T-helper 2 cell treated with Interferon-gamma antibody and Interleukin-4, amounts not matched to agents 5 μg/mL and 100 μg/mL, for 36 hours (primary cell): Measurements from ENCODE around the gene SLFN12.

Source experiments
- DNase-seq: peaks from one replicate; pipeline ENCODE4 v3.0.0; 2021; ENCODE audit warnings: low spot score
- H3K27ac Mint-ChIP-seq: one replicate; pipeline ENCODE4 v1.8.0; 2021; ENCODE audit warnings: mild to moderate bottlenecking, mixed read lengths
- H3K27me3 Mint-ChIP-seq: one replicate; pipeline ENCODE4 v1.8.0; 2021; ENCODE audit warnings: low read depth, mixed read lengths
- H3K36me3 Mint-ChIP-seq: one replicate; pipeline ENCODE4 v1.8.0; 2021; ENCODE audit warnings: low read depth, mixed read lengths
- H3K4me1 Mint-ChIP-seq: one replicate; pipeline ENCODE4 v1.8.0; 2021; ENCODE audit warnings: low read depth, mixed read lengths
- H3K4me3 Mint-ChIP-seq: one replicate; pipeline ENCODE4 v1.8.0; 2022; ENCODE audit warnings: mild to moderate bottlenecking, moderate library complexity, mixed read lengths
- H3K9me3 Mint-ChIP-seq: one replicate; pipeline ENCODE4 v1.8.0; 2021; ENCODE audit warnings: mixed read lengths

Gene SLFN12

GRCh38 chr17:35387496-35387895 is 44.8 kb downstream of the SLFN12 start:
- peaks cover 34% of the 10 kb centered on the region for H3K9me3 Mint-ChIP-seq
- H3K4me1 Mint-ChIP-seq: peaks cover 2% of the 10 kb centered on the region

GRCh38 chr17:35377706-35378105 is 54.6 kb downstream of the SLFN12 start:
- H3K27me3 Mint-ChIP-seq: peaks cover 13% of the 10 kb centered on the region
- DNase-seq: no peak
- peaks cover 17% of the 10 kb centered on the region for H3K4me1 Mint-ChIP-seq
- no peak overlapping the region for H3K4me3 Mint-ChIP-seq
- no peak overlapping the region for H3K27ac Mint-ChIP-seq
- peaks cover 13% of the 10 kb centered on the region for H3K9me3 Mint-ChIP-seq
- no peaks in the 10 kb centered on the region for H3K36me3 Mint-ChIP-seq

More at GRCh38 chr17:35387496-35387895, 44.8 kb downstream of the SLFN12 start:
- Mint-ChIP-seq H3K27ac (no peak overlapping the region), H3K4me3 (no peak overlapping the region), H3K36me3 (peaks cover 2% of the 10 kb centered on the region), H3K27me3 (peaks cover 4% of the 10 kb centered on the region)
- DNase-seq: no peak

GRCh38 chr17:35377068-35377467 is 55.2 kb downstream of the SLFN12 start:
- Mint-ChIP-seq H3K4me3 (no peak overlapping the region), H3K4me1 (peaks cover 19% of the 10 kb centered on the region), H3K36me3 (peaks cover 3% of the 10 kb centered on the region), H3K9me3 (peaks cover 6% of the 10 kb centered on the region), H3K27me3 (peaks cover 13% of the 10 kb centered on the region), H3K27ac (no peak overlapping the region)
- DNase-seq: no peak

DNA sequence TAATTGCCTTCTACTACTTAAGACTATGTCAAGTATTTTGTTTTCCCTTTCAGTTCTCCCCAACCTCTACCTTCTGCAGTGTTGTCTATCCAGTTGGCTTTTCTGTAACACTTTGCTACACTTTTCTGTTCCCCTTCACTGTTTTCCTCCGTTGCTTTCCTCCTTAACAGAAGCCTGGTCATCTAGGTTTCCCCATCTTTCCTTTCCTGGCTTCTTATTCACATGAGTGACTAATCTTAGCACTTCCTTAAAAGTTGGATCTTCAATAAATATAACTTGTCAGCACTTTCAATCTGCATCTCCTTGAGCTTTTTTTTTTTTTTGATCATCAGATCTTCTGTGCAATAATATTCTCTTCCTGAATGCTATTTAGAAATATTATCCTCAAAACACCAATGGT is 56.1 kb downstream of the SLFN12 start:
- peak overlapping the region; percentile 71 for H3K27ac Mint-ChIP-seq

GRCh38 chr17:35374766-35375344 is 57.4 kb downstream of the SLFN12 start:
- peaks cover 25% of the 10 kb centered on the region for H3K36me3 Mint-ChIP-seq
- H3K4me3 Mint-ChIP-seq: peak overlapping the region; percentile 99
- peaks cover 40% of the 10 kb centered on the region for H3K4me1 Mint-ChIP-seq
- peak overlapping the region; percentile 97 for H3K27ac Mint-ChIP-seq
- H3K27me3 Mint-ChIP-seq: peaks cover 13% of the 10 kb centered on the region
- peaks cover 16% of the 10 kb centered on the region for H3K9me3 Mint-ChIP-seq
- DNase-seq: no peak

More for the DNA sequence above, 56.1 kb downstream of the SLFN12 start:
- Mint-ChIP-seq H3K4me1 (peaks cover 27% of the 10 kb centered on the region), H3K27me3 (peaks cover 13% of the 10 kb centered on the region), H3K36me3 (peaks cover 11% of the 10 kb centered on the region), H3K4me3 (peak overlapping the region; percentile 58), H3K9me3 (peaks cover 4% of the 10 kb centered on the region)
- no peak for DNase-seq

DNA sequence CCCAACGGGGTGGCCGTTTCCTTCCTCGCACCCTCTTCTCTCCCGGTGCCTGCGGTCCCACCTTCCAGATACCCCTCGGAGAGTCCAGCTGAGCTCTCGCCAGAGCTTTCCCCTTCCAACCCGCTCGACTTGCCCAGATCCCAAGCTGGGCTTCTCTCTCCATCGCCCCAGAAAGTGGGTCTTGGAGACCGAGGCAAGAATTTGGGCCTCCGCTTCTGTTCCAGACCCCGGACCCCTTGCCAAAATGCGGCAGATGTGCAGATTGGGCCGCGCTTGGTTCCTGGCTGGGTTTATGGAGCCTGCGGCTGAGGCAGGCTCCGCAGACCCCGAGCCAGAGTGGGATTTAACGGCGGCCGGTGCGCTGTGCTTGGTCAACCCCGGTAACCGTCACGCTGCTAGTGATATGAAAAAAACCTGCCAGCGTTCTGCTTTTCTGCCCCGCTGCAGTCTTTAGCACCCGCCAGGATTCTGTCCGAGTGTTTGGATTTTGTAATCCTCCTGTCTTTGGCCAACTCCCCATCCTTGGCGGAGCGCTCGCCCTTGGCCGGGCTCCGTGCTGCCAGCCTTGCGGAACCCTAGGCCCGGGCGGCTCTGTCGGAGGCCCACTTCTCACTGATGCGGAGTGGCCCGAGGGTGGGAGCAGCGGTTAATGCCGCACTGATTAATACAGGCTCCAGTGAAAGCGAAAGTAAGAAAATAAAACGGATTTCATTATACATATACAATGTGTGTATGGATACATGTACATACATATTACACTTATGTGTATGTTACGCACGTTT is 58.1 kb downstream of the SLFN12 start:
- Mint-ChIP-seq H3K27ac (peak overlapping the region; percentile 97), H3K4me3 (peak overlapping the region; percentile 99), H3K36me3 (peaks cover 32% of the 10 kb centered on the region), H3K27me3 (peaks cover 13% of the 10 kb centered on the region), H3K4me1 (peaks cover 47% of the 10 kb centered on the region), H3K9me3 (peaks cover 20% of the 10 kb centered on the region)
- peak; percentile 56 for DNase-seq

DNA sequence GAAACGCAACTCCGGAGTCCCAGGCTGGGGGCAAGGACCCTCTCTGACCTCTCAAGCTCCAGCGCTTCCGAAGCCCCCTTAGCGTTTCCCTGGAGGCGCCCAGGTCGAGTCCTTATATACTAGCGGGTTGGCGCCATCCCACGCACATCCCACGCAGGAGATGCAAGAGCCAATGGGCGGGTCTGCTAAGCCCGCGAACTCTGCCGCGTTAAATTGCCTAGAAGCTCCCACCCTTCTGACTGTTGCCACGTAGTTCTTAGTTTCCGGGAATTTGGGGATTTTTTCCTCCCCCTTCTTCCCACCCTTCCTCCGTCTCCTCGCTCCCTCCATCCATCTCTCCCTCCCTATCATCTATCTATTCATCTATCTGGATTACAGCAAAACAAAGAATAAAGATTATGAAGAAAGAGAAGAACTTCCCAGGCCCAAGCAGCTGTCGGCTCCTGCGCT is 58.7 kb downstream of the SLFN12 start, which contains the start of gene SLFN11:
Gene SLFN11, minus strand, starts transcription at position 88 of the 450 bp plus-strand sequence. CDS start 9,814 bp downstream, outside the sequence.
- DNase-seq: peak; percentile 90
- Mint-ChIP-seq H3K4me3 (peak within 1 kb of the TSS; percentile 99), H3K27ac (peak within 1 kb of the TSS; percentile 97), H3K9me3 (peaks cover 20% of the 10 kb centered on the region), H3K27me3 (peaks cover 9% of the 10 kb centered on the region), H3K4me1 (peaks cover 52% of the 10 kb centered on the region), H3K36me3 (peaks cover 38% of the 10 kb centered on the region)

- DNase-seq: peak; percentile 44
- Mint-ChIP-seq H3K27me3 (peaks cover 7% of the 10 kb centered on the region), H3K4me1 (peaks cover 58% of the 10 kb centered on the region), H3K4me3 (peak overlapping the region; percentile 99), H3K36me3 (peaks cover 43% of the 10 kb centered on the region), H3K27ac (peak overlapping the region; percentile 97), H3K9me3 (peaks cover 20% of the 10 kb centered on the region)
Measured at GRCh38 chr17:35372846-35373533, 59.3 kb downstream of the SLFN12 start.

GRCh38 chr17:35371934-35372333 is 60.4 kb downstream of the SLFN12 start:
- peaks cover 58% of the 10 kb centered on the region for H3K4me1 Mint-ChIP-seq
- H3K9me3 Mint-ChIP-seq: peaks cover 20% of the 10 kb centered on the region
- peak overlapping the region; percentile 62 for H3K27ac Mint-ChIP-seq
- H3K27me3 Mint-ChIP-seq: peaks cover 6% of the 10 kb centered on the region
- H3K36me3 Mint-ChIP-seq: peaks cover 48% of the 10 kb centered on the region
- peak overlapping the region; percentile 99 for H3K4me3 Mint-ChIP-seq
- no peak for DNase-seq

DNA sequence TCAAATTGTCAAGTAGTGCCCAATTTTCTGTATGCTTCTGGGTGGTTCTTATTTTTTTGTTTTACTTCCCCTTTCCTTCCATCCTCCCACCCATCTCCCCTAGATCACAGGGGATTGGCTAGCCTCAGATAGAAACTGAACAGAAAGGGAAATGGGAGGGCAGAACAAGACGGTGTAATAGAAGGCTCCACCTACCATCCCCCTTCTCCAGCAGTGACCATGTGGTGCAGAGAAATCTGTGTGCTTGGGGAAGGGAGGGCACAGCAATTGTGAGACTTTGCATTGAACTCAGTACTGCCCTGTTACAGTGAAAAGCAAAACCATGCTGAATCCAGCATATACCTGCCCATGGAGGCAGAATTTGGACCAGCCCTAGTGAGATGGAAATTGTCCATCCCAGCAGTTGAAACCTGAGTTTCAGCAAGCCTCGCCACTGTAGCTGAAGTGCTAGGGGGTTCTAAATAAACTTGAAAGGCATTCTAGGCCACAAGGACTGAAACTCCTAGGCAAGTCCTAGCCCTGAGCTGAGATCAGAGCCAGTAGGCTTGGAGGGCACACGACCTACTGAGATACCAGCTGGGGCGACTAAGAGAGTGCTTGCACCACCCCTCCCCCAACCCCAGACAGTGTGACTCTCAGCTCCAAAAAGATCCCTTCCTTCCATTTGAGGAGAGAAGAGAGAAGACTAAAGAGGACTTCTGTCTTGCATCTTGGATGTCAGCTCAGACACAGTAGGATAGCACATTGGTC is 64.0 kb downstream of the SLFN12 start:
- peaks cover 20% of the 10 kb centered on the region for H3K9me3 Mint-ChIP-seq
- peak overlapping the region; percentile 28 for H3K4me3 Mint-ChIP-seq
- peaks cover 73% of the 10 kb centered on the region for H3K36me3 Mint-ChIP-seq
- no peaks in the 10 kb centered on the region for H3K27me3 Mint-ChIP-seq
- H3K27ac Mint-ChIP-seq: peak overlapping the region; percentile 42
- DNase-seq: no peak
- H3K4me1 Mint-ChIP-seq: peaks cover 56% of the 10 kb centered on the region

DNA sequence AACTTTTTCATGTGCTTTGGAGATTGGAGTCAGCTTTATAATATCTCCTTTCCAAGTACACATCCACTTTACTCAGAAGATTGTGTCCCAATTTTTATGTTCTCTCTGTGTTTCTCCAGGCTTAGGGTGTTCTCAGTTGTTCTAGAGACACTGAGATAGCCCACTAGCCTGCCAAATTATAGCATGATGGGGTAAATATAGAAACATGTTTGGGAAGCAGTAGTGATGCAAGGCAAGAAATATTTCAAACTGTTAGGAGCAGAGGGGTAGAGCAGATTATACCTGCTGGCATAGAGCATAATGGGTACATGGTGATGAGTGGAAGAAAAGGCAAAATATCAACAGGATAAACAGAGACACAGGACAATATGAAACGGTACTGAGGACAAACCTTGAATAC is 71.3 kb downstream of the SLFN12 start:
- Mint-ChIP-seq H3K27me3 (no peaks in the 10 kb centered on the region), H3K36me3 (peaks cover 72% of the 10 kb centered on the region), H3K4me1 (peaks cover 31% of the 10 kb centered on the region), H3K9me3 (no peaks in the 10 kb centered on the region), H3K27ac (no peak overlapping the region), H3K4me3 (no peak overlapping the region)
- DNase-seq: no peak
